Mesendoderm (in vitro differentiated cells): ENCODE data around the gene CHCHD1.
A peak's percentile ranks its signal among the peaks of the same experiment; 100 is the strongest.

Source experiments
- DNase-seq: peaks from one replicate; pipeline ENCODE4 v3.0.0; 2013
- H2AK5ac ChIP-seq: 2 replicates; pipeline ENCODE4 v1.6.1; 2013; ENCODE audit warnings: low read length, inconsistent platforms
- H2BK120ac ChIP-seq: 2 replicates; pipeline ENCODE4 v1.6.1; 2013; ENCODE audit warnings: low read depth, mild to moderate bottlenecking, low read length, moderate library complexity, mixed read lengths
- H2BK15ac ChIP-seq: replicated peaks from 2 replicates; pipeline ENCODE4 v1.6.1; 2013; ENCODE audit warnings: low read depth, mild to moderate bottlenecking, moderate library complexity
- H2BK5ac ChIP-seq: 2 replicates; pipeline ENCODE4 v1.6.1; 2013; ENCODE audit warnings: low read length, inconsistent platforms
- H3K18ac ChIP-seq: 2 replicates; pipeline ENCODE4 v1.6.1; 2013; ENCODE audit warnings: mild to moderate bottlenecking, low read length, mixed read lengths
- H3K23ac ChIP-seq: one replicate; pipeline ENCODE4 v1.6.1; 2013; ENCODE audit warnings: low read length
- H3K27ac ChIP-seq: 2 replicates; pipeline ENCODE4 v1.5.1; 2013; ENCODE audit warnings: low read depth, mild to moderate bottlenecking, inconsistent platforms, low read length, moderate library complexity
- H3K27me3 ChIP-seq: 2 replicates; pipeline ENCODE4 v1.6.1; 2013; ENCODE audit warnings: low read length, control low read depth, mild to moderate bottlenecking, inconsistent platforms; ENCODE audit not compliant: insufficient read depth, poor library complexity
- H3K36me3 ChIP-seq: 2 replicates; pipeline ENCODE4 v1.6.1; 2013; ENCODE audit warnings: low read length, inconsistent platforms; ENCODE audit not compliant: control insufficient read depth, insufficient read depth
- H3K4ac ChIP-seq: one replicate; pipeline ENCODE4 v1.6.1; 2013; ENCODE audit warnings: low read depth, mild to moderate bottlenecking, low read length, moderate library complexity
- H3K4me1 ChIP-seq: 2 replicates; pipeline ENCODE4 v1.6.1; 2013; ENCODE audit warnings: low read depth, low read length, inconsistent platforms; ENCODE audit not compliant: control insufficient read depth
- H3K4me2 ChIP-seq: 2 replicates; pipeline ENCODE4 v1.6.1; 2013; ENCODE audit warnings: low read length
- H3K4me3 ChIP-seq: 2 replicates; pipeline ENCODE4 v1.5.1; 2013; ENCODE audit warnings: mild to moderate bottlenecking, low read length
- H3K56ac ChIP-seq: one replicate; pipeline ENCODE4 v1.6.1; 2013; ENCODE audit warnings: low read length
- H3K79me1 ChIP-seq: 2 replicates; pipeline ENCODE4 v1.6.1; 2013; ENCODE audit warnings: low read length, inconsistent platforms
- H3K79me2 ChIP-seq: 2 replicates; pipeline ENCODE4 v1.6.1; 2013; ENCODE audit warnings: mild to moderate bottlenecking, low read length; ENCODE audit not compliant: control insufficient read depth, insufficient read depth
- H3K9ac ChIP-seq: 2 replicates; pipeline ENCODE4 v1.6.1; 2013; ENCODE audit warnings: low read length, inconsistent platforms
- H4K5ac ChIP-seq: one replicate; pipeline ENCODE4 v1.6.1; 2013; ENCODE audit warnings: low read length
- H4K8ac ChIP-seq: one replicate; pipeline ENCODE4 v1.6.1; 2013; ENCODE audit warnings: low read depth, mild to moderate bottlenecking, control low read depth, low read length, moderate library complexity
- WGBS: extraction: QIAGEN DNeasy Blood & Tissue Kit; methylation state at CpG from one replicate; pipeline ENCODE4 v1.1.7; 2013; ENCODE audit warnings: low lambda C conversion rate, missing lambda C conversion rate; ENCODE audit not compliant: insufficient coverage; ENCODE audit errors: extremely low coverage; 5-methylcytosine and 5-hydroxymethylcytosine counted together

Gene CHCHD1

GRCh38 chr10:73817826-73818225 lies 36.0 kb downstream of the CHCHD1 start:
- Histone ChIP-seq H4K8ac (no peak overlapping the region), H3K23ac (no peak overlapping the region), H2AK5ac (no peak overlapping the region), H3K27ac (no peak overlapping the region), H2BK5ac (no peak overlapping the region), H3K27me3 (no peaks in the 10 kb centered on the region), H4K5ac (no peak overlapping the region), H3K36me3 (no peaks in the 10 kb centered on the region), H3K56ac (no peak overlapping the region), H3K79me1 (no peaks in the 10 kb centered on the region), H3K4me1 (peaks cover 5% of the 10 kb centered on the region), H3K4ac (no peak overlapping the region), H3K4me2 (no peak overlapping the region), H3K18ac (no peak overlapping the region), H2BK120ac (no peak overlapping the region), H3K4me3 (no peak overlapping the region), H2BK15ac (no peak overlapping the region), H3K9ac (no peak overlapping the region), H3K79me2 (no peaks in the 10 kb centered on the region)
- DNase-seq, result no peak
- WGBS, result no CpG with 5 or more reads among the region's 5 CpGs

GRCh38 chr10:73818402-73818801 lies 36.6 kb downstream of the CHCHD1 start:
- H3K4me3 ChIP-seq, result no peak overlapping the region
- peak; percentile 44 for DNase-seq
- H2BK15ac ChIP-seq, result no peak overlapping the region
- no CpG with 5 or more reads among the region's 10 CpGs for WGBS
- no peak overlapping the region for H2AK5ac ChIP-seq
- H3K4me2 ChIP-seq, result no peak overlapping the region
- H3K79me2 ChIP-seq, result no peaks in the 10 kb centered on the region
- H2BK120ac ChIP-seq, result no peak overlapping the region
- no peak overlapping the region for H3K4ac ChIP-seq
- no peak overlapping the region for H2BK5ac ChIP-seq
- no peak overlapping the region for H4K8ac ChIP-seq
- H3K18ac ChIP-seq, result no peak overlapping the region
- no peak overlapping the region for H4K5ac ChIP-seq
- H3K23ac ChIP-seq, result no peak overlapping the region
- peaks cover 5% of the 10 kb centered on the region for H3K4me1 ChIP-seq
- no peak overlapping the region for H3K27ac ChIP-seq
- H3K79me1 ChIP-seq, result no peaks in the 10 kb centered on the region
- H3K9ac ChIP-seq, result no peak overlapping the region
- H3K27me3 ChIP-seq, result no peaks in the 10 kb centered on the region
- H3K56ac ChIP-seq, result peak overlapping the region; percentile 0
- H3K36me3 ChIP-seq, result no peaks in the 10 kb centered on the region

- Histone ChIP-seq H2BK120ac (no peak overlapping the region), H3K36me3 (no peaks in the 10 kb centered on the region), H2BK5ac (no peak overlapping the region), H3K9ac (no peak overlapping the region), H4K5ac (no peak overlapping the region), H3K79me2 (no peaks in the 10 kb centered on the region), H2BK15ac (no peak overlapping the region), H3K27me3 (no peaks in the 10 kb centered on the region), H3K56ac (peak overlapping the region; percentile 19), H2AK5ac (no peak overlapping the region), H3K23ac (no peak overlapping the region), H3K4ac (no peak overlapping the region), H3K4me2 (no peak overlapping the region), H3K18ac (no peak overlapping the region), H3K4me3 (no peak overlapping the region), H4K8ac (no peak overlapping the region), H3K4me1 (peaks cover 5% of the 10 kb centered on the region), H3K79me1 (no peaks in the 10 kb centered on the region), H3K27ac (no peak overlapping the region)
- WGBS, result no CpG with 5 or more reads among the region's 5 CpGs
- DNase-seq, result no peak
Observed at GRCh38 chr10:73819081-73819480, 37.2 kb downstream of the CHCHD1 start.

GRCh38 chr10:73819513-73820093 lies 37.8 kb downstream of the CHCHD1 start:
- H3K18ac ChIP-seq, result no peak overlapping the region
- no peaks in the 10 kb centered on the region for H3K36me3 ChIP-seq
- peak; percentile 30 for DNase-seq
- no CpG with 5 or more reads among the region's 20 CpGs for WGBS
- H3K4me3 ChIP-seq, result no peak overlapping the region
- H3K23ac ChIP-seq, result no peak overlapping the region
- no peak overlapping the region for H3K4ac ChIP-seq
- peaks cover 5% of the 10 kb centered on the region for H3K4me1 ChIP-seq
- no peak overlapping the region for H3K27ac ChIP-seq
- no peak overlapping the region for H4K8ac ChIP-seq
- H2BK15ac ChIP-seq, result no peak overlapping the region
- no peaks in the 10 kb centered on the region for H3K79me1 ChIP-seq
- H2BK5ac ChIP-seq, result no peak overlapping the region
- no peak overlapping the region for H3K4me2 ChIP-seq
- H3K27me3 ChIP-seq, result no peaks in the 10 kb centered on the region
- no peak overlapping the region for H3K9ac ChIP-seq
- no peak overlapping the region for H4K5ac ChIP-seq
- H2AK5ac ChIP-seq, result no peak overlapping the region
- no peak overlapping the region for H2BK120ac ChIP-seq
- H3K79me2 ChIP-seq, result no peaks in the 10 kb centered on the region
- H3K56ac ChIP-seq, result peak overlapping the region; percentile 19

- H2BK120ac ChIP-seq, result no peak overlapping the region
- peaks cover 4% of the 10 kb centered on the region for H3K36me3 ChIP-seq
- H3K79me1 ChIP-seq, result no peaks in the 10 kb centered on the region
- H3K27me3 ChIP-seq, result no peaks in the 10 kb centered on the region
- H4K8ac ChIP-seq, result no peak overlapping the region
- H3K56ac ChIP-seq, result no peak overlapping the region
- H3K79me2 ChIP-seq, result no peaks in the 10 kb centered on the region
- no peak overlapping the region for H2BK15ac ChIP-seq
- no peak overlapping the region for H3K18ac ChIP-seq
- H3K27ac ChIP-seq, result no peak overlapping the region
- H3K4ac ChIP-seq, result no peak overlapping the region
- H3K4me1 ChIP-seq, result peaks cover 3% of the 10 kb centered on the region
- WGBS, result no CpG with 5 or more reads among the region's 7 CpGs
- no peak overlapping the region for H3K4me3 ChIP-seq
- DNase-seq, result peak; percentile 89
- H3K9ac ChIP-seq, result no peak overlapping the region
- no peak overlapping the region for H3K4me2 ChIP-seq
- H4K5ac ChIP-seq, result no peak overlapping the region
- no peak overlapping the region for H3K23ac ChIP-seq
- H2BK5ac ChIP-seq, result no peak overlapping the region
- no peak overlapping the region for H2AK5ac ChIP-seq
Observed at GRCh38 chr10:73823391-73823790, 41.5 kb downstream of the CHCHD1 start.

GRCh38 chr10:73824146-73824725 lies 42.4 kb downstream of the CHCHD1 start:
- H3K36me3 ChIP-seq, result peaks cover 5% of the 10 kb centered on the region
- H4K5ac ChIP-seq, result no peak overlapping the region
- no peak overlapping the region for H2AK5ac ChIP-seq
- no peak overlapping the region for H3K9ac ChIP-seq
- WGBS, result no CpG with 5 or more reads among the region's 14 CpGs
- H3K18ac ChIP-seq, result no peak overlapping the region
- H3K79me2 ChIP-seq, result no peaks in the 10 kb centered on the region
- no peak overlapping the region for H3K56ac ChIP-seq
- H2BK5ac ChIP-seq, result no peak overlapping the region
- H3K27ac ChIP-seq, result no peak overlapping the region
- no peak overlapping the region for H3K4ac ChIP-seq
- H3K4me2 ChIP-seq, result no peak overlapping the region
- H2BK15ac ChIP-seq, result no peak overlapping the region
- H3K27me3 ChIP-seq, result no peaks in the 10 kb centered on the region
- no peak overlapping the region for H3K4me3 ChIP-seq
- H3K79me1 ChIP-seq, result no peaks in the 10 kb centered on the region
- H3K23ac ChIP-seq, result no peak overlapping the region
- DNase-seq, result no peak
- no peak overlapping the region for H4K8ac ChIP-seq
- H3K4me1 ChIP-seq, result no peaks in the 10 kb centered on the region
- H2BK120ac ChIP-seq, result no peak overlapping the region
